ENCODE data around the gene SLF2.
A peak's percentile ranks its signal among the peaks of the same experiment; 100 is the strongest.

The SLF2 gene

DNA sequence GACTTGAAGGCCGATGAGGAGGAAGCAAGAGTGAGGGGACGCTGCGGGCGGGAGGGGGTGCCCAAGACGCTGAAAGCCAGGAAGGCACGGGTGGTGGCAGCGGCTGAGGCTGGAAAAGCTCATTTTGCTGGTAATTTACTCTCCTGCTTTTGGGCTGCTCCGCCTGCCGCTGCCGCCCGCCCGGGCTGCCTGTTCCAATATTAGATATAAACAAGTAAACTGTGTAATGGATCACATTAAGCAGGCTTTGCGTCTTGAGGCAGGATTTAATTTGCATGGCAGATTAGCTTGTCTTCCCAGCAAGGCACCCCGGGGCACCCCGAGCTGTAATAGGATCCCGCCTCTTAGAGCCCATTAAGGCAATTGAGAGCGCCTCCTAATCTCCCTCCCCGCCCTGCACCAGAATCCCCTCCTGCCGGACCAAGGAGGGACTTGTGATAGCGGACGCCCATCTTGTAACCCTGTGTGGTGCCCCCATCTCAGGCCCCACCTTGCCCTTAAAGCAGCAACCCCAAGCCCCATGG is 46.1 kb upstream of the SLF2 start:
- no peak for TF ChIP-seq CTCF (IDR thresholded peaks at IDR 0.05; ENCODE audit: low read depth, low read length)
- DNase-seq (ENCODE audit: low read depth in 2 of 2), result no peak
- no peak overlapping the region for H3K4me3 ChIP-seq (replicated peaks in 1 of 2; ENCODE audit: low read depth in 2 of 2, low read length in 2 of 2)

- no peak overlapping the region for H3K4me3 ChIP-seq (replicated peaks in 1 of 2; ENCODE audit: low read depth in 2 of 2, low read length in 2 of 2)
- no peak for DNase-seq (ENCODE audit: low read depth in 2 of 2)
- TF ChIP-seq CTCF (IDR thresholded peaks at IDR 0.05; ENCODE audit: low read depth, low read length), result no peak
These were observed 45.4 kb upstream of the SLF2 start for GRCh38 chr10:100867261-100867963.

DNA sequence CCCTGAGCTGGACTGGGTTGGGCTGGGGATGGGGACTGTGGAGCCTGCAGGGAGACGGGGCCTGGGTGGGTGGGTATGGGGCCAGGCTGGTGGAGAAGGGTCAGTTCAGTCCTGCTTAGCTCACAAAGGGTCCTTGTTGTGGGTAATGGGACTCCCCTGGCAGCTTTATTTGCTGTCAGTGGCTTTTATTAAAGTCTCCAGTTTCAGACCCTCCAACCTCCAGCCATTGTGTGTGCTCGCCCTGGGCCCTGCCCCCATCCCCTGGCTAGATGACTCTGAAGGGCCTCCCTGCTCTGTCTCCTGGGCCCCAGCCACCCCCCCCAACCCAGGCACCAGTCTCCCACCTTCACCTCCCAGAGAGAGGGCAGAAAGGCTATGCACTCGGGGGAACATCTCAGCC is 44.4 kb upstream of the SLF2 start:
- DNase-seq (ENCODE audit: low read depth in 2 of 2), result no peak
- no peak for TF ChIP-seq CTCF (IDR thresholded peaks at IDR 0.05; ENCODE audit: low read depth, low read length)
- H3K4me3 ChIP-seq (replicated peaks in 1 of 2; ENCODE audit: low read depth in 2 of 2, low read length in 2 of 2), result no peak overlapping the region

DNA sequence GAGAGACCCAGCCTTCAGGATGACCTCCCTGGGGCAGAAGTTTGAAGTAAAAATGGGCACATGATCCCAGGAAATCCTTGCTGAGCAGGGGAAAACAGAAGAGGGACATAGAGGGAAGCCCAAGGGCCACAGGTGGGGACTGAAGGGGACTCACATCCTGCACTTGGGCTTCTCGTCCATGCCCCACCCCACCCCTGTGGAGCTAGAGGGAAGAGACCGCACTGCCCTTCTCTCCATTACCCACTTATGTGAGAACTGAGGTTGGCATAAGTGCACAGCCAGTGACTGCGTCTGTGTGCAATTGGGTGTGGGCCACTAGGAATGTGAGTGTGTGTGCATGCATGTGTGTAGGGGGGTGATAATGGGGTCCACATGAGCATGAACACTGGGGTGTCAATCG is 43.4 kb upstream of the SLF2 start:
- no peak overlapping the region for H3K4me3 ChIP-seq (replicated peaks in 1 of 2; ENCODE audit: low read depth in 2 of 2, low read length in 2 of 2)
- DNase-seq (ENCODE audit: low read depth in 2 of 2), result no peak
- no peak for TF ChIP-seq CTCF (IDR thresholded peaks at IDR 0.05; ENCODE audit: low read depth, low read length)

- DNase-seq (ENCODE audit: low read depth in 2 of 2), result peak; percentile 42 to 50
- H3K4me3 ChIP-seq (replicated peaks in 1 of 2; ENCODE audit: low read depth in 2 of 2, low read length in 2 of 2), result no peak overlapping the region
- peak; percentile 63 for TF ChIP-seq CTCF (IDR thresholded peaks at IDR 0.05; ENCODE audit: low read depth, low read length)
These were observed 40.5 kb upstream of the SLF2 start for GRCh38 chr10:100872034-100872791.

DNA sequence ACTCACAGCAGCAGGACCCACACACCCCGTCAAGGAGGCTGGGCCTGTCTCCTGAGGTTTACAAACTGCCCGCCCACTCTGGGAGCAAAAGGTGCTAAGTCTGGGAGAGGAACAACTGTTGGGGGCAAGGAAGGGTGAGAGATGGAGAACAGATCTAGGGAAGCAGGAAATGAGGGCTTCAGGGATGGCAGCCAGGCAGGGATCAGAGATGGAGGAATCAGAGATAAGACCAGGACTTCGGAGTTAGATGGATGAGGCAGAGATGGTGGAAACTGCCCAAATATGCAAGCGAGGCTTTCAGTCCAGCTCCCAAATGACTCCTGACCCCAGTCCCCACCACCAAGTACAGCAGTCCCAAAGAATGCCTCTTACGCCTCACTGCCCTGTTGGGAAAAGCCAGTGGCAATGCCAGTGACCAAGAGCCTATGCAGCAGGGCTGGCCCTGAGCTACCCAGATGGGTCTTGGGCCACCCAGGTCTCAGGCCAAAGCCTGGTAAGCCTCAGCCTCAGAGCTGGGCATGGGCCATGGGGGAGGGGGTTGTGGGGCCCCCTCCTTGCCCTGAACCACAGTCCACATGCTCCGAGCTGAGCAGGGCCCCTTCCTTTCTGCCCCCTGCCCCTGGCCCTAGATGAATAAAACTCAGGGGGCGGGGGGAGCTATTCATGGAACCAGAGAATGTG is 39.5 kb upstream of the SLF2 start:
- no peak for DNase-seq (ENCODE audit: low read depth in 2 of 2)
- no peak overlapping the region for H3K4me3 ChIP-seq (replicated peaks in 1 of 2; ENCODE audit: low read depth in 2 of 2, low read length in 2 of 2)
- TF ChIP-seq CTCF (IDR thresholded peaks at IDR 0.05; ENCODE audit: low read depth, low read length), result no peak

All from cardiac fibroblast (primary cell).